ENCODE results near the gene TOR2A.

DNA sequence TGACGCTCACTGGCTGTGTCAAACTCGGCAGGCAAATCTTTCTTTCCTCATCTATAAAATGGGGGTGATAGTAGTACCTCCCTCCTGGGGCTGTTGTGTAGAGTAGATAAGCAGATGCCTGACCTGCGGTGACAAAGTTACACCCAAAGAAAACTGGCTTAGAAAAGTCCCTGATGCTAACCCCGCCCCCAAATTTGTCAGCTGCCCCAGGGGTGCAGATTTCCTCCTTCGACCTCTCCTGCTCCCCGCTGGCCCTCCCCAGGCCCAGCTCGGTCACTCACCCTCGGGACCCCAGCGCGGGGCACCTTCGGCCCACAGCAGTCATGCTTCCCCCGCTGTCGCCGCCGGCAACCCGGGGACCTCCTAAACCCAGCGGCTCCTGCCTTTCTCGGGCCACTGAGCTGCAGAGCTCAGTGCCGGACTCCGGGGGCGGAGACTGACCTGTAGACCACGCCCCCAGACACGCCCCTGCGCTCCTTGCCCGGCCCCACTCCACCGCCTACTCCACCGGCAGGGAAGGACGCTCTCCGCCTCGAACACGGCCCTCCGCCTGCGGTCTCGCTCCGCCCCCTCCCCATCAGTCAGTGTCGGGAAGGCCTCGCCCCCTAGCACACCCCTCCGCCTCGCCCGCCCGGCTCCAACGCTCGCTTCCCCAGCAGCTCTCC is 35.9 kb upstream of the TOR2A start:
- TF ChIP-seq, protein P1, sequence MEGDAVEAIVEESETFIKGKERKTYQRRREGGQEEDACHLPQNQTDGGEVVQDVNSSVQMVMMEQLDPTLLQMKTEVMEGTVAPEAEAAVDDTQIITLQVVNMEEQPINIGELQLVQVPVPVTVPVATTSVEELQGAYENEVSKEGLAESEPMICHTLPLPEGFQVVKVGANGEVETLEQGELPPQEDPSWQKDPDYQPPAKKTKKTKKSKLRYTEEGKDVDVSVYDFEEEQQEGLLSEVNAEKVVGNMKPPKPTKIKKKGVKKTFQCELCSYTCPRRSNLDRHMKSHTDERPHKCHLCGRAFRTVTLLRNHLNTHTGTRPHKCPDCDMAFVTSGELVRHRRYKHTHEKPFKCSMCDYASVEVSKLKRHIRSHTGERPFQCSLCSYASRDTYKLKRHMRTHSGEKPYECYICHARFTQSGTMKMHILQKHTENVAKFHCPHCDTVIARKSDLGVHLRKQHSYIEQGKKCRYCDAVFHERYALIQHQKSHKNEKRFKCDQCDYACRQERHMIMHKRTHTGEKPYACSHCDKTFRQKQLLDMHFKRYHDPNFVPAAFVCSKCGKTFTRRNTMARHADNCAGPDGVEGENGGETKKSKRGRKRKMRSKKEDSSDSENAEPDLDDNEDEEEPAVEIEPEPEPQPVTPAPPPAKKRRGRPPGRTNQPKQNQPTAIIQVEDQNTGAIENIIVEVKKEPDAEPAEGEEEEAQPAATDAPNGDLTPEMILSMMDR (IDR thresholded peaks at IDR 0.05; ENCODE audit: low read depth, low read length) = no peak
- no peak for TF ChIP-seq EZH2phosphoT487 (IDR thresholded peaks at IDR 0.05; ENCODE audit: low read depth)

Data from OCI-LY3 (cell line).